C4-2B (cell line): Measurements from ENCODE around the gene PCNX1.
A peak's percentile ranks its signal among the peaks of the same experiment; 100 is the strongest.

Experiments used
- H3K27ac ChIP-seq: fragments of 450-650 bp; 2 replicates; pipeline ENCODE4 v1.5.1; 2017
- ZFX ChIP-seq: fragments of 450-650 bp; IDR thresholded peaks from 2 replicates; pipeline ENCODE4 v1.6.1; 2017
- TF ChIP-seq, protein P1 (sequence below): fragments of 450-650 bp; conservative IDR thresholded peaks from 2 replicates; pipeline ENCODE4 v1.5.1; 2017; ENCODE audit warnings: mild to moderate bottlenecking

PCNX1 gene

DNA sequence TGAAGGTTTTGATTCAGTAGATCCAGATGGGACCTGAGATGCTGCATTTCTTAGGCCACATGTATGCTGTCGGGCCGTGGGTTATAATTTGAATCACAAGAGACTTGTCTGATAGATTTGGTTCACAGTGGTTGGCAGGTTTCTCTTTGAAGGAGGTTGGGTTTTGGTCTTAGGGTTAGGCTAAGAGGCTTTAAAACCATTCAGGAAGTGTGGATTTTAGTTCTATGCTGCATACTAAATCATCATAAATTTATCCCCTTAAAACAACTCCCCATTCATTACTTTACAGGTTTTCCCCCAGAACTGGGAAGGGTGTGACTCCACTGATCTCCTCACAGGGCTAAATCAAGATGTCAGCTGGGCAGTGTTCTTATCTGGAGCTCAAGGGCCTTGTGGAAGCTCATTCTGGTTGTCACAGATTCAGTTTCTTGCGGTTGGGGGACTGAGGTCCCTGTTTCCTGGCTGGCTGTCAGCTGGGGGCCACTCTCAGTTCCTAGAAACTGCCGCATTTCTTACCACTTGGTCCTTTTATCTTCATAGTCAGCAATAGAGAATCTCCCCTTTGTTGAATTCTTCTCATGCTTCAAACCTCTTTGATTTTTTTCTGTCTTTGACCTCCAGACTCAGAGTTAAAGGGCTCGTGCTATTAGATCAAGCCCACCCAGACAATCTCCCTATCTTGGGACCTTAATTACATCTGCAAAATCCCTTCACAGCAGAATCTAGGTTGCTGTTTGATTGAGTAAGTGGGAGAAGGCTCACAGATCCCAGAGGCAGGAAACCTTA, 20.6 kb upstream of the PCNX1 start:
- no peak overlapping the region for H3K27ac ChIP-seq
- TF ChIP-seq ZFX: no peak

DNA sequence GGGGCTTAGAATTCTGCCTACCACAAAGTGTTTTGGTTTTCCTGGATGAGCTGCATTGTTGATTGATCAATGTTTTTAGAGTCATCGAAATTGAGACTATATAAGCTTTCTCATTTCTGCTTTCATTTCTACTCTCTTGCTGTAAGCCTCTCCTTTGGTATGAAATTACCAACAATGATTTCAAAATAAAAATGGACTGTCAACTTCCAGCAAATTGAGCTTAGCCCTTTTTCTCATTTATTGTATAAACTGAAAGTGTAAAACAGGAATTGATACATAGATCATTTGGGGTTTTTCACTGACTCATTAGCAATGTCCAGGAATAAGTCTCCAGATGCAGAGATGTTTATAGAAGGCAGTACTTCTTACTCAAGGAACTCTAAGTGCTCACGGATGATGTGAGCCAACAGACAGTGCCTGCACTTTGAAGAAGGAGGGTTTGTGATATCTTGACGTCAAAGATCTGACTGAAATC, 20.0 kb upstream of the PCNX1 start:
- TF ChIP-seq, protein P1, sequence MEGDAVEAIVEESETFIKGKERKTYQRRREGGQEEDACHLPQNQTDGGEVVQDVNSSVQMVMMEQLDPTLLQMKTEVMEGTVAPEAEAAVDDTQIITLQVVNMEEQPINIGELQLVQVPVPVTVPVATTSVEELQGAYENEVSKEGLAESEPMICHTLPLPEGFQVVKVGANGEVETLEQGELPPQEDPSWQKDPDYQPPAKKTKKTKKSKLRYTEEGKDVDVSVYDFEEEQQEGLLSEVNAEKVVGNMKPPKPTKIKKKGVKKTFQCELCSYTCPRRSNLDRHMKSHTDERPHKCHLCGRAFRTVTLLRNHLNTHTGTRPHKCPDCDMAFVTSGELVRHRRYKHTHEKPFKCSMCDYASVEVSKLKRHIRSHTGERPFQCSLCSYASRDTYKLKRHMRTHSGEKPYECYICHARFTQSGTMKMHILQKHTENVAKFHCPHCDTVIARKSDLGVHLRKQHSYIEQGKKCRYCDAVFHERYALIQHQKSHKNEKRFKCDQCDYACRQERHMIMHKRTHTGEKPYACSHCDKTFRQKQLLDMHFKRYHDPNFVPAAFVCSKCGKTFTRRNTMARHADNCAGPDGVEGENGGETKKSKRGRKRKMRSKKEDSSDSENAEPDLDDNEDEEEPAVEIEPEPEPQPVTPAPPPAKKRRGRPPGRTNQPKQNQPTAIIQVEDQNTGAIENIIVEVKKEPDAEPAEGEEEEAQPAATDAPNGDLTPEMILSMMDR: no peak
- no peak for TF ChIP-seq ZFX
- H3K27ac ChIP-seq: no peak overlapping the region

DNA sequence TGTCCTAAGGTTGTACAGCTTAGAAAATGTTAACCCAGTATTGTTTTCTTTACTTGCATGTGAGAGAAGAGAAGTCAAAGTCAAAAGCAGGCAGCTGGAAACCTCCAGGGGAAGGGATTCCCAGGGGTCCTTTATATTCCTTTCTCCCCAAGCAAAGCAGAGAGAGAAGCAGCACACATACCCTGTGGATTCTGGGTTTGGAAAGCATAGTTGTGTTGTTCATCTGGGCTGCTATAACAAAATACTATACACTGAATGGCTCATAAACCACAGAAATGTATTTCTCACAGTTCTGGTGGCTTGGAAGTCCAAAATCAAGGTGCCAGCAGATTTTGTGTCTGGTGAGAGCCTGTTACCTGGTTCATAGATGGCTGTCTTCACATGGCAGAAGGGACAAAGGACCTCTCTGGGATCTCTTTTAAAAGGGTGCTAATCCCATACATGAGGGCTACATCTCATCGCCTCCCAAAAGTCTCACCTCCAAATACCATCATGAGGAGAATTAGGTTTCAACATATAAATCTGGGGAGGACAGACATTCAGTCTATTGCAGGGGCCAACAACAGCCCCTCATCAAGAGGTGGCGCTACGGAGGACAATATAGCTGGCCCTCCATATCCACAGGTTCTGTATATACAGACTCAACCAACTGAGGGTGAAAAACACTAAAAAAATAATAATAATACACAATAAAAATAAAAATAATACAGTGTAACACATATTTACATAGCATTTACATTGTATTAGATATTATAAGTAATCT, 19.3 kb upstream of the PCNX1 start:
- no peak for TF ChIP-seq ZFX
- TF ChIP-seq, protein P1: 0 out of 2 replicates have a peak, but pooled peaks have one; percentile 3
- no peak overlapping the region for H3K27ac ChIP-seq

DNA sequence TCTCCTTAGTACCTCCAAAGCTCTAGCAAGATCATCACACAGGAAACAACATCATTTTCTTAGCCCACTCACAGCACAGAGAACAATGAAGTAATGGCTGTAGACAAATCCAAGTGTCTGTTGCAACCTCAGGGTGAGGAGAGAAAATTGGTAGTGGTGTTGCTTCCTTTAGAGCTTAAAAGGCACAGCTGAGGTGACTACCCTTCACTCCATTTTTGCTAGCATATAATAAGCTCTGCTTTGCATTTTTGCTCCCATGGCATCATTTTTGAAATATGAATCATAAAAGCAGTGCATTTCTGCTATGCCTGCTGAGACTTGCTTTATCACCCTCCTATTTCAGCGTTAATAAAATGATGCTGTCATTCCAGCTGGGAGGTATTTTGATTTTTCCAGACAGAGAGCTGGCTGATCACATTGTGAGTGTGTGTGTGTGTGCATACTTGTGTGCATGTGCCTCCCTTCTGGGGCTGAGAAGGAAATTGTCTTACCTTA, 18.5 kb upstream of the PCNX1 start:
- H3K27ac ChIP-seq: no peak overlapping the region
- TF ChIP-seq ZFX: no peak
- TF ChIP-seq, protein P1: no peak

DNA sequence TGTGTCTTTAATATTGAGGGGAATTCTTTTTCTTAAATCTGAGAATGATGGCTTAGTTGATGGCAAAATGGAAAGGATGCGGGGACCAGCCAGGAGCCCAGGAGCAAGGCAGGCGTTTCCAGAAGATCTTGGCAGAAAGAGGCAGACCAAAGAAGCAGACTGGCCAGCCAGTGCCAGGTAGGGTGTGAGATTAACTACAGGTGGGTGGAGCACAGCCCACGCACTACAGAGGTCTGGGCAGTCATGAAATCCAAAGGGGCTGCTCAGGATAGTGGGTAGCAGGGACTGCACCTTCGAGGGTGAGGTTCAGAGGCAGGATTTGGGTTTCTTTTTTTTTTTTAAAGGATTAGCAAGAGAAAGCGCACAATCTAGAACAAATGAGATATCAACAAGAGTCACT, 17.7 kb upstream of the PCNX1 start:
- TF ChIP-seq ZFX: no peak
- TF ChIP-seq, protein P1: no peak
- no peak overlapping the region for H3K27ac ChIP-seq

DNA sequence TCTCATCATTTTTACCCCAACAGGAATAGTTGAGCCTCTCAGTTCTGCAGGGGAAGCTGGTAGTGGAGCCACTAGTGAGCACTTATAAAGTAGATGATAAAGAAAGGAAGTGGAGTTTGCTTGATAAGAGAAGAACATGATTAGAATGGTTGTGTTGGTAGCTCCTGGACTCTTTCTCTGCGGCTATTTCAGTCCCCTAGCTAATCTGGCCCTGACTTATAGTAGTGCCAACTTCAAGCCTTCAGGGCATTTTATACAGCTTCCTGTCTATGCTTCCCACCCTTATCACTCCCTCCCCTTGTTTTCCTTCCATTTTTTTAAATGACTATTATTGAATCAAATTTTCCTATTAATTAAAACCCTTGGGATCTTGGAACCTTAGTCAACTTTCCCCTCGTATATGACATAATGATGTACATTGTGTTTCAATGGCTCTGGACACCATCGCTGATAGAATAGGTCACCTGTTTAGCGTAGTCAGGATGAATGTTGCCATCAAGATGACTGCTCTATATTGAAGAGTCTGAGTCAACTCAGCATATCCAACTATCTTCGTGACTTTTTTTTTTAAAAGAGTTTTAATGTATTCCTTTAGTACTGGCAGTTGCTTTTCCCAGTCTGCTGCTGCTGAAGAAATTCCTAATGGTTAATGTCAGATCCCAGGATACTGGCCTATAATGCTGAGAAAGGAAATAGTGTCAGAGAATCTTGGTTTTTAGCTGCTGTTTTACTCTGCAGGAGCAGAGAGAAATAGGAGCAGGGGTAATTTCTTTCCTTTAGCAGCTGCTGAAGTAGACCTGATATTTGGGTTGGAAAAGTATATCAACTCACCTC, 16.2 kb upstream of the PCNX1 start:
- TF ChIP-seq ZFX: no peak
- TF ChIP-seq, protein P1: no peak
- H3K27ac ChIP-seq: no peak overlapping the region

DNA sequence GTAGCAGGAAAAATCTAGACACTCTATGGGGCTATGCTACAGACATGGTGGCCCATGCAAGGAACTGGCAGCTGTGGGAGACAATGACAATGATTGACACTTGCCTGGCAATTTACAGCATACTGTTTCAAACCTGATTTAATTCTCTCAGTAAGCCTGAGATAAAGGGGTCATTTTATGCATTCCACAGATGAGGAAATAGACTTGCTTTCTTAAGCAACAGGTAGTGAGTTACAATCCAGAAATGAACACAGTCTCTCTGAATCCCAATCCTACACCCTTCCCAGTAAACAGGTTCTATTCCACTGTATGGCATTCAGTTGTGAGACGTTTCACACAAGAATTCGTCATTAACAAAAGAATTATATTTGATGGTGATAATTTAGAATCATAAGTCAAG, 15.5 kb upstream of the PCNX1 start:
- H3K27ac ChIP-seq: no peak overlapping the region
- TF ChIP-seq, protein P1: no peak
- TF ChIP-seq ZFX: no peak
